ENCODE data around the gene HS6ST2.

- TF ChIP-seq CTCF (IDR thresholded peaks at IDR 0.05), result no peak
- TF ChIP-seq EZH2 (IDR thresholded peaks at IDR 0.05), result no peak
- TF ChIP-seq EZH2phosphoT487 (IDR thresholded peaks at IDR 0.05), result no peak
These were observed 207.9 kb downstream of the HS6ST2 start for GRCh38 chrX:132750331-132751062.

Measured in neural progenitor cell (in vitro differentiated cells).